NOMO-1 (cell line): ENCODE data around the gene DDX21.
"Not testable (repeated sequence)": the region's sequence is repeated elsewhere in the genome, so short reads cannot be mapped to it uniquely, and the experiment has no call there.

Source experiments
- DNase-seq, 2 experiments: peaks; one replicate each; lab custom pipeline; 2025; ENCODE audit not compliant: unreplicated experiment in 2 of 2; lab: John Stamatoyannopoulos, UW

The DDX21 gene

DNA sequence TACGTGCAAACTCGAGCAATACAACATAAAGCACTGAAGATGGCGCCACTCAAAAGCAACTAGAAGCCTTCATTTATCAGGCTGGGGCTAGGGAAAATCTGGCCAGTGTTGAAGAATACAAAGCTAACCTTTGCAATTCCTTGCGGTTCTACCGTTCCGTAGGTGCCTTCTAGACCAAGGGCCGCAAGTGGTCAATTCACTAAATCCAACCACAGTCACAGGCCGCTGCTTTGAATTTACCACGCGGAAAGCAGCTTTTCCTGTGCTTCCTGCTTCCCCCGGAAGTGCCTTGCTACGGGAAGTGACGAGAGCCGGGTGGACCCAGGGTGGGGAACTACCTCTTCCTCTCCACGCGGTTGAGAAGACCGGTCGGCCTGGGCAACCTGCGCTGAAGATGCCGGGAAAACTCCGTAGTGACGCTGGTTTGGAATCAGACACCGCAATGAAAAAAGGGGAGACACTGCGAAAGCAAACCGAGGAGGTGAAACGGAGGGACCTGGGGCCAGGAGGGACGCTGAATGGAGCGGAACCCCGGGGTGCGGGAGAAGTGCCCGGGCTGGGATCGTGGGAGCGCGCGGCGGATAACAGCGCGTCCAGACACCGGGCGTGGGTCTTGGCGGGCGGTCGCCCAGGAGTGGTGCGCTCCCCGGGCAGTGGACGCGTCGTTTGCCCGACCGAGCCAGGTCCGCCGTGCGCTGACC, at the start of gene DDX21:
Gene DDX21 (plus strand): TSS at position 339 of the 701 bp plus-strand sequence. CDS start 56 bp downstream, at position 395.
- peak; percentile 83 to 91 for DNase-seq

DNA sequence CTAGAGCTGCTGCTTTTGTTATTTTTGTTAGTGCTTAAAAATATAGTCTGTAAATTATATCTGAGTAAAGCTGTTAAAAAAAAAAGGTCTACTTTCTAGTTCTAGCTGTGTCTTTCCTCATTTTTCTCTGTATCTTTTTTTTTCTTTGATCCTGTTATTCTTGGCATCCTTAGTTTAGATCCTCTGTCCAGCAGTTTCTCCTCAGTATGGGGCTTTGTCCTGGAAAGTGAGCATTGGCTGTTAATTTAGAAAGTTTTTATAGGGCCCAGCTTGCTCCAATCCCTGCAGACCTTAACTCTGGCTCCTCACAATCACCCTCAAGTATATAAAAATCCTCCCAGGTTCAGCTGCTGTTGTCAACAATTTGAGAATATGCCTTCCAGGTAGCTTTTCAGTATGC, 31.4 kb upstream of the DDX21 start:
- no peak for DNase-seq

DNA sequence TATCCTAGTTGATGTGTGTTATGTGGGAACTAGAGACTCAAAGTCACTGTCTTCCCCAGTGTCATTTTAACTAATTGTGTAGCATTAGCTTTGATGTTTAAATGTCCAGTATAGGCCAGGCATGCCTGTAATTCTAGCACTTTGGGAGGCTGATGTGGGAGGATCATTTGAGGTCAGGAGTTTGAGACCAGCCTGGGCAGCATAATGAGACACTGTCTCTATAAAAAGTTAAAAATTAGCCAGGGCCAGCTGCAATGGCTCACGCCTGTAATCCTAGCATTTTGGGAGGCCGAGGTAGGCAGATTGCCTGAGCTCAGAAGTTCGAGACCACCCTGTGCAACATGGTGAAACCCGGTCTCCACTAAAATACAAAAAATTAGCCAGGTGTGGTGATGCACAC, 30.5 kb upstream of the DDX21 start:
- DNase-seq, result no peak

DNA sequence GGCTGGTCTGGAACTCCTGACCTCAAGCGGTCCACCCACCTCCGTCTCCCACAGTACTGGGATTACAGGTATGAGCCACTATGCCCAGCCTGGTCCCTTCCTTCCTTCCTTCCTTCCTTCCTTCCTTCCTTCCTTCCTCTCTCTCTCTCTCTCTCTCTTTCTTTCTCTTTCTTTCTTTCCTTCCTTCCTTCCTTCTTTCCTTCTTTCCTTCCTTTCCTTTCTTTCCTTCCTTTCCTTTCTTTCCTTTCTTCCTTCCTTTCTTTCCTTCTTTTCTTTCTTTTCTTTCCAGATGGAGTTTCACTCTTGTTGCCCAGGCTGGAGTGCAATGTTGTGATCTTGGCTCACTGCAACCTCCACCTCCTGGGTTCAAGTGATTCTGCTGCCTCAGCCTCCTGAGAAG, 26.8 kb upstream of the DDX21 start:
- DNase-seq, result not testable (repeated sequence)

DNA sequence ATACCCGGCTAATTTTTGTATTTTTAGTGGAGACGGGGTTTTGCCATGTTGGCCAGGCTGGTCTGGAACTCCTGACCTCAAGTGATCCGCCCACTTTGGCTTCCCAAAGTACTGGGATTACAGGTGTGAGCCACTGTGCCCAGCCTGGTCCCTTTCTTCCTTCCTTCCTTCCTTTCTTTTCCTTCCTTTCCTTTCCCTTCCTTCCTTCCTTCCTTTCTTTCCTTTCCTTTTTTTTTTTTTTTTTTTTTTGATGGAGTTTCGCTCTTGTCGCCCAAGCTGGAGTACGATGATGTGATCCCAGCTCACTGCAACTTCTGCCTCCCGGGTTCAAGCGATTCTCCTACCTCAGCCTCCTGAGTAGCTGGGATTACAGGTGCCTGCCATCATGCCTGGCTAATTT, 26.1 kb upstream of the DDX21 start:
- not testable (repeated sequence) for DNase-seq

DNA sequence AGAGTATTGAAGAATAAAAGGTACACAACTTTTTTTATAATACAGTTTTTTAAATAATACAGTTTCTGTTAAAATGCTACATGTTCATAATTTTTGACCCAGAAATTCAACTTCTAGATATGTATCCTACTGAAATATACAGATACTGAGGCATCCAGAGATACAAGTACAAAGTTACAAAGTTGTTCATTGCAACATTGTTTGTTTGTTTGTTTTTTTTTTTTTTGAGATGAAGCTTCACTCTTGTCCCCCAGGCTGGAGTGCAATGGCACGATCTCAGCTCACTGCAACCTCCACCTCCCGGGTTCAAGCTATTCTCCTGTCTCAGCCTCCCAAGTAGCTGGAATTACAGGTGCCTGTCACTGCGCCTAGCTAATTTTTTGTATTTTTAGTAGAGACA, 23.1 kb upstream of the DDX21 start:
- DNase-seq, result not testable (repeated sequence)

DNA sequence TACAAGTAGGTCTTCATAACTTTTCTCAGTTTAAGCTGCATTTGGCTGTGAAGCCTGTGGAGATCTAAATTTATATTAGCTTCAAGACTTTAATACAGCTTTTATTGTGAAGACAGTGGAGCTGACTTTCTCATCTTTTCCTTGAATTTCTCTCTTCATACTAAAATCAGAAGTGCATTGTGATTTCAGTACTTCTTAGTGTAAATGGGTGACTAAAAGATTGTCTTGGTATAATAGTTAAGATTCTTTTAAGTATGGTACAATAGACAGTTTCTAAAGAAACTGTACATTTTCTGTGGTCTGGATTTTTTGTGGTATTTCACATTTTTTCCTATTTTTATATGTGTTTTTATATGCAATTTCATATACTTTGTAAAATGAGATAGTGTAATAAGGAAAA, 21.0 kb upstream of the DDX21 start:
- no peak for DNase-seq

DNA sequence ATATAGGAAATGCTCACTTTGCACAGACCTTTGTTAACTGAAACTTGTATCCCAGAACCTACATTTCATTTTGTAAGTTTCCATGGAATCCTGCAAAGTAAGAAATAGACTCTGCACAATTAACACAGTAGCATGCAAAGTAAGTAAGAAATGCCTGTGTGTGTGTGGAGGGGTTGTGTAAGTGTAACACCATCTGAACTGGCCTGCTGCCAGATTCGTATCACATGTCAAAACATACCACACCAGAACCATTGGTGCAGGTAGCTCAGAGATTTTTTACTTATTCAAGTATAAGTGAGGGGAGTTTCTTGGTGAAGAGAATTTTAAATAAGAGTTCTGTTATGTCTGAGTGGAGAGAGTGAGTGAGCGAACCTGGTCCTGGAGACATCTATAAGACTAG, 17.9 kb upstream of the DDX21 start:
- DNase-seq, result no peak

DNA sequence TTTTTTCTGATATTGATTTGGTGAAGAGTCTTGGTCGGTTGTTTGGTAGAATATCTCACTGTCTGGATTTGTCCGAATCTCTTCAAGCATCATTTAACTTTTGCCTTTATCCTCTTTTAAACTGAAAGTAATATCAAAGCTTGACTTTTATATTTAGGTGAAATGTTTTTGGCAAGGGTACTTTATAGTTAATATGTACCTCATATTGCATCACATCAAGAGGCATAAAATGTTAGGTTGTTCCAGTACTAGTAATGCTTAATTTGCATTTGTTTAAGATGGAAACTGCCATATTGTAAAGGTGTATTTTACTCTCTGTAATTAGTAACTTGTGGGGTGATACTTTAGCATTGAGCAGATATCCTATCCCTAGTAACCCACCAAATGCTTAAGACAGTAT, 17.1 kb upstream of the DDX21 start:
- DNase-seq, result no peak

DNA sequence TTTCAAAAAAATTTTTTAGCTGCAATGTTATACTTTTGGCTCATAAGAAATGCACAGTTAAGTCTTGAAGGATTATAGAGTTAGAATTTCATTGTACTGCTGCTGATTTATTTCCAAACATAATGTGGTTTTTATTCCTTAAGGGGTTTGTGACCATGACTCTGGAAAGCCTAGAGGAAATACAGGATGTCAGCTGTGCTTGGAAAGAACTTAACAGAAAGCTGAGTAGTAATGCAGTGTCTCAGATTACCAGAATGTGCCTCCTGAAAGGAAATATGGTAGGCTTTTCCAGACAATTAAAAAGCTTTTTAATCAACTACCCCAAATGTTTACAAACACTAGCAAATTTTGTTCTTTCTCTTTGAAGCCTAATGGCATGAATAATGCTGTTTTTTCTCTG, 15.1 kb upstream of the DDX21 start:
- DNase-seq, result not testable (repeated sequence)

DNA sequence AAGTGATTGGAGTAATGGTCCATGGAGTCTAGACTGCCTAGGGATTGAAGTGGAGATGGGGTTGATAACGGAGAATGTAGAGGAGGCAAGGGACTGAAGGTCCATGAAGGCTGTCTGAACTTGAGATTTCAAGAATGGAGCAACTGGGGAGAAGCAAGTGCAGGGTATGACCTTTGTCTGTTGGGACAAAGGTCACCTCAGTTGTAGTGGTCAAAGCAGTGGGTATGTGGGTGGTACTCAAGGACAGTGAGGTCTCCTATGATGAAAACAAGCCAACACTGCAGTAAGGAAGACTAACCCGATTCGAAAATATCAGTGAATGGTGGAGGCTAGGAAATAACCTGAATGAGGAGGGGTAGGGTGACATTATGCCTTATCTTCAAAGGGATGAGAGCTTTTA, 5.4 kb upstream of the DDX21 start:
- no peak for DNase-seq

DNA sequence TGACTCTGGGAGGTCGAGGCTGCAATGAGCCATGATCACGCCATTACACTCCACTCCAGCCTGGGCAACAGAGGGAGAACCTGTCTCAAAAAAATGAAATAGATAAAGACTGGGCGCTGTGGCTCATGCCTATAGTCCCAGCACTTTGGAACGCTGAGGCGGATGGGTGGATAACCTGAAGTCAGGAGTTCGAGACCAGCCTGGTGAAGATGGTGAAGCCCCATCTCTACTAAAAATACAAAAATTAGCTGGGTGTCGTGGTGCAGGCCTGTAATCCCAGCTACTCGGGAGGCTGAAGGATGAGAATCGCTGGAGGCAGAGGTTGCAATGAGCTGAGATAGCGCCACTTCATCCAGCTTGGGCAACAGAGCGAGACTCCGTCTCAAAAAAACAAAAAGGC, 1.1 kb upstream of the DDX21 start:
- no peak for DNase-seq

DNA sequence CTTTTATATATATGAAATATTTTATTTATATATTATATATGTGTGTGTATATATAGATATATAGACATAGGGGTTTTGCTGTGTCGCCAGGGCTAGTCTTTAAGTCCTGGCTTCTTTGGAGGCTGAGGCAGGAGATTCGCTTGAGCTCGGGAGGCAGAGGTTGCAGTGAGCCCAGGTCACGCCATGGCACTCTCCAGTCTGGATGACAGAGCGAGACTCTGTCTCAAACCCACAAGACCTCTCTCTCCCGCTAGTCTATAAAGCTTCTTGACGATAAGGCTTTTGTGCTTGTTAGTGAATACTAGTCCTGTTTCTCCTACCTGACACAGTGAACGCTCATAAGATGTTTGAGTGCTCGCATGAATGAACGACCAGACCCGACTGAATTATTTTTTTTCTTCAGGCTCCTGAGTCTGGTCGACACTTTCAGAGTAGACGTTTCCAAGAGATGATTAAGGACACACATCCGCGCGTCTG, 577 bp upstream of the DDX21 start:
- DNase-seq, result peak in 1 of 2 experiments; percentile 77

DNA sequence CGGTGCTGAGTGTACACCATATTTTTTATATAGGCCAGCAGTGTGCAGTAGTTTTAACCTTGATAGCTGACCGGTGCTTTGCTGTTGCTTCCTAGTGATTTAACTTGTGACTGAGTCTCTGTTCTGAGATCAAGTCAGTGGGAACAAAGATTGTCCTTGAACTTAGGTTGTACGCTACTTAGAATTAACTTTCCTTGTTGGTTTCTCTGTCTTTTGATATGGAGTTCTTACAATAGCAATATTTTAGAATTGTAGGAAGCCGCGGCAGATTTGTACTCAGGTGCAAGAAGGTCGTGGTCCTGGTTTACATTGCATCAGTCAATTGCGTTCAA, 1.3 kb downstream of the DDX21 start:
- no peak for DNase-seq

DNA sequence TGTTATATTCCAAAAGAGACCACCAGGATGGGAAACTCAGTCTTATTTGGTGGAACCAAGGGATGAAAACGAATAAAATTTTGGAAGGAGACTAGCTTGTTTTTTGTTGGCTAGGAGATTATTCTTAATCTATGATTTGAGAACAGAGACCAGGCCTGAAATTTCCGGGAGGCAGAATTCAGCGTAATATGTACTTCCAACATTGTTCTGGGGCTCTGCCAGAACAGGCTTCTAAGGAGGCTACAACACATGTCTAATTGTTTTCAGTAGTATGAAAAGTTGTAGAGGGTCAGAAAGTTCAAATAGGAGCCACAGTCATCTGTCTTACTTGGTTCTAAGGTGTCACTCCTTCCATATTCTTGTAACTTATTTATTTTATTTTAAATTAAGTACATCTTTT, 1.7 kb downstream of the DDX21 start:
- no peak for DNase-seq

DNA sequence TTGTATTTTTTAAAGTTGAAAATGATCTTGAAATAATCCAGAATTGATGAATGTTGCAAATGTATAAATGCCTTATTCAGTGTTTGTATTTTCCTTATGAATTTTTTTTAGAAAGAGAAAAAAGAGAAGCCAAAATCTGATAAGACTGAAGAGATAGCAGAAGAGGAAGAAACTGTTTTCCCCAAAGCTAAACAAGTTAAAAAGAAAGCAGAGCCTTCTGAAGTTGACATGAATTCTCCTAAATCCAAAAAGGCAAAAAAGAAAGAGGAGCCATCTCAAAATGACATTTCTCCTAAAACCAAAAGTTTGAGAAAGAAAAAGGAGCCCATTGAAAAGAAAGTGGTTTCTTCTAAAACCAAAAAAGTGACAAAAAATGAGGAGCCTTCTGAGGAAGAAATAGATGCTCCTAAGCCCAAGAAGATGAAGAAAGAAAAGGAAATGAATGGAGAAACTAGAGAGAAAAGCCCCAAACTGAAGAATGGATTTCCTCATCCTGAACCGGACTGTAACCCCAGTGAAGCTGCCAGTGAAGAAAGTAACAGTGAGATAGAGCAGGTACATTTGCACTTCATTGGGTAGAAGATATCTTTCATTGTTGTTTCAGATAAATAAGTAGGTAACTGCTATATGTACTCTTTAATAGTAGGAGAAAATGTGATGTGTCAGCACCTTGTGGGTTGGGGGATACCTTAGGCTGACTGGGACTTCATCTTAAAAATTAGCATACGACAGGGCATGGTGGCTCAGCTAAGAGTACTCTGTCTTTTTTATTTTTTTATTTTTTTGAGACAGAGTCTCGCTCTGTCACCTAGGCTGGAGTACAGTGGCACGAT, 3.9 kb downstream of the DDX21 start:
- DNase-seq, result no peak

DNA sequence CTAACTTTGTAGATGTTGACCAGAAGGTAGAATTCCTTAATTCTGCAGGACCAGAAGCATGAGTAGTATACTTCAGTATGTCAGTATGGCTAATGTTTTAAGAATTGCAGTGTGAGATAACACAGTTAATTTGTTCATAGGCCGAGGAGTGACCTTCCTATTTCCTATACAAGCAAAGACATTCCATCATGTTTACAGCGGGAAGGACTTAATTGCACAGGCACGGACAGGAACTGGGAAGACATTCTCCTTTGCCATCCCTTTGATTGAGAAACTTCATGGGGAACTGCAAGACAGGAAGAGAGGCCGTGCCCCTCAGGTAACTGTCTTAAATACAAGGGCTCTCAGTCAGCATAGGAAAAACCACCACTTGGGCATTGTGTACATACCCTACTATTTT, 7.2 kb downstream of the DDX21 start:
- DNase-seq, result no peak

DNA sequence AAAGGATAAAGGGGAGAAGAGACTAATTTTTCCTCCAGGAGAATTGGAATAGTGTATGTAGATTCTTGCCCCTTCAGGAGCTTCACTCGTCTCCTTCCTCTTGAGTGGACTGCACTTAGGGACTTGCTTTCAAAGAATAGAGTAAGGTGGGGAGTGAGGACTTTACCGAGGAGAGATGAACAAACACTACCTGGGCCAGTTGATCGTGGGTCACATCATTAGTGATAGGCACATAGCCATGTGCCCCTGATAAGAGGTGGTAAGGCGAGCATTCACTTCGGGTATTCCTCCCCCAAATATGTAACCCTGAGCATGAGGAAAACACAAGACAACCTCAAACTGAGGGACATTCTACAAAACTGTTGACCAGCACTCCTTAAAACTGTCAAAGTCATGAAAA, 18.0 kb downstream of the DDX21 start:
- DNase-seq, result no peak

DNA sequence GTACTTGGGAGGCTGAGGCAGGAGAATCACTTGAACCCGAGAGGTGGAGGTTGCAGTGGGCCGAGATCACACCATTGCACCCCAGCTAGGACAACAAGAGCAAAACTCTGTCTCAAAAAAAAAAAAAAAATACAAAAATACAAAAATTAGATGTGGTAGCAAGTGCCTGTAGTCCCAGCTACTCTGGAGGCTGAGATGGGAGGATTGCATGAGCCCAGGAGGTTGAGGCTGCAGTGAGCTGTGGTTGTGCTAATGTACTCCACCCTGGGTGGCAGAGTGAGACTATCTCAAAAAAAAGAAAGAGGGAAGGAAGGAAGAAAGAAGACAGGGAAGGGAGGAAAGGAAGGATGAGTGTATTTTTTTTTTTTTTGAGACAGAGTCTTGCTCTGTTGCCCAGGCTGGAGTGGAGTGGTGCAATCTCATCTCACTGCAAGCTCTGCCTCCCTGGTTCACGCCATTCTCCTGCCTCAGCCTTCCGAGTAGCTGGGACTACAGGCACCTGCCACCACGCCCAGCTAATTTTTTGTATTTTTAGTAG, 20.0 kb downstream of the DDX21 start:
- DNase-seq, result not testable (repeated sequence)

DNA sequence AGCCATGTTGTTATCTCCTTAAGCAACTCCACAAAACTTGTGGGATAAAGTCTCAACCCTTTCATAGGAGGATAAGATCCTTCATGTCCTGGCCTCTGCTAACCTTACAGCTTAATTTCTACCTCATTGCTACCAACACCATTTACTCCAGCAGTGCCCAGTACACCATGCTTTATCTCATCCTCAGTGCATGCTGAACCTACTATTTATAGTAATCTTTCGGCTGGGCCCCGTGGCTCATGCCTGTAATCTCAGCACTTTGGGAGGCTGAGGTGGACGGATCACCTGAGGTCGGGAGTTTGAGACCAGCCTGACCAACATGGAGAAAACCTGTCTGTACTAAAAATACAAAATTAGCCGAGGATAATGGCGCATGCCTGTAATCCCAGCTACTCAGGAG, 23.8 kb downstream of the DDX21 start:
- not testable (repeated sequence) for DNase-seq

DNA sequence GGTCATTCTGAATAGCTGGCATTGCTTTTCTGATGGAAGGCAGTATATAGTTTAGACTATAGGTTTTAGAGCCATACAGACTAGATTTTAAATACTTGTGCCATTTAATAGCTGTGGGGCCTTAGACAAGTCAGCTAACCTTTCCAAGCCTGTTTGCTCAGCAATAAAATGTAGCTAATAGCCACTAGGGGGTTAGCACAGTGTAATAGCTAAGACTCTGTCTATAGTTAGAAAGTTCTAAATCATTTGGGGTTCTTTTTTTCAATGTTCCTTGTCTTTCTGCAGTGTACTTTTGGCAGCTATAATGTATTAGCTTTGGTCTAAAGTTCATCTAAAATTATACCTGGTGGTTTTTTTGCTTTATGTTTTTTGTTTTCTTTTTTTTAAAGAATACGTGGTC, 25.1 kb downstream of the DDX21 start:
- DNase-seq, result no peak

DNA sequence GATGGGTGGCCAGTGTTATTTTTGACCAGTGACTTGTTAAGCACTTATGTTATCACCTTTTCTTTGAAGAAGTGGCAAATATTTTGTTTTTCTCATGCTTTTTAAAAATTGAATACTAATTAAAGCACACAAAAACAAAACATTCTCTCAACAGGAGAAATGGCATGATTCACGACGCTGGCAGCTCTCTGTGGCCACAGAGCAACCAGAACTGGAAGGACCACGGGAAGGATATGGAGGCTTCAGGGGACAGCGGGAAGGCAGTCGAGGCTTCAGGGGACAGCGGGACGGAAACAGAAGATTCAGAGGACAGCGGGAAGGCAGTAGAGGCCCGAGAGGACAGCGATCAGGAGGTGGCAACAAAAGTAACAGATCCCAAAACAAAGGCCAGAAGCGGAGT, 26.4 kb downstream of the DDX21 start:
- no peak for DNase-seq
